Cardiac septum (tissue), 1 donor: Measurements from ENCODE around the gene KARS1. TPM values are rescaled to one million over a fixed set of nuclear protein-coding genes. Genes with fewer than 3 reads are reported as not detected.

Experiments used
- DNase-seq: peaks from one replicate; pipeline ENCODE4 v3.0.0-alpha.2; 2020; ENCODE audit warnings: low spot score
- intact Hi-C: fragments of 100-400 bp; cut with DNase I; formaldehyde crosslinking; loops from one replicate; pipeline ENCODE4 v1.14.0; 2022
- long read RNA-seq: library from polyadenylated mRNA; unstranded; transcript quantifications from one replicate; pipeline ENCODE4 v2.0.0, GENCODE V29; 2021
- total RNA-seq: library from RNA; stranded (reverse); fragmentation: NEBNext Ultra II Directional; extraction: Animal tissue kit (Norgen Biotek cat#: 25700); gene quantifications from one replicate; pipeline ENCODE4 v1.2.1, GENCODE V29; 2021
- donor health status: DM: no; HTN: no; CAD: no.

The KARS1 gene
- 89.3 TPM for total RNA-seq
- long read RNA-seq, transcript KARS-201 (14 exons, 2,005 nt), result major isoform, 91 of 156 reads
- long read RNA-seq, transcript KARS-202 (15 exons, 2,421 nt), result minor isoform, 38 of 156 reads
- long read RNA-seq, partial matches to known transcripts, result 15 of 156 reads
- long read RNA-seq, other reads (novel, unspliced or antisense), result 11 of 156 reads

DNA sequence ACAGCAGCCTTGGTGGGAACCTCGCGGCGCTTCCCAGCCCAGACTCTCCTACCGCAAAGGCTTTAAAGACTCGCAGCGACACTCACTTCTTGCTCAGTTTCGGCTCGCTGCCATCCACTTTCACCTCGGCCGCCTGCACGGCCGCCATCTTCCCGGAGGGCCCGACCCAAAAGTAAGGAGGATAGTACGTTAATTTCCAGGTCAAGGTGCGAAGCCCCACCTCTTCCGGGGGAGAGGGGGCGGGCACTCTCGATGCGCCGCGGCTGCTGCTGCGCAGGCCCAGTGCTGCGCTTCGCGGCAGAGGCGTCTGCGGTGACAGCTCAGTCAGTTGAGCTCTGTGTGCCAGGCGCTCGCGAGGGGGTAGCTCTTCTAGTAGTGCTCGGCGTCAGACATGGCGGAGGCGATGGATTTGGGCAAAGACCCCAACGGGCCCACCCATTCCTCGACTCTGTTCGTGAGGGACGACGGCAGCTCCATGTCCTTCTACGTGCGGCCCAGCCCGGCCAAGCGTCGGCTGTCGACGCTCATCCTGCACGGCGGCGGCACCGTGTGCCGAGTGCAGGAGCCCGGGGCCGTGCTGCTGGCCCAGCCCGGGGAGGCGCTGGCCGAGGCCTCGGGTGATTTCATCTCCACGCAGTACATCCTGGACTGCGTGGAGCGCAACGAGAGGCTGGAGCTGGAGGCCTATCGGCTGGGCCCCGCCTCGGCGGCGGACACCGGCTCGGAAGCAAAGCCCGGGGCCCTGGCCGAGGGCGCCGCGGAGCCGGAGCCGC lies at the start of gene KARS1, which contains the start of gene TERF2IP:
KARS1 (minus strand) TSS at position 174 of the 773 bp plus-strand sequence; CDS start at position 148, 26 bp downstream.
TERF2IP (plus strand) TSS at position 282 of the 773 bp plus-strand sequence; CDS start at position 392, 110 bp downstream.
- DNase-seq, result peak; percentile 98
- intact Hi-C loops, result loop anchor here (2.0 to 5.0 kb wide), 3 partner anchors 25 to 115 kb away; partner anchors contain the start of genes ADAT1 and TMEM231

- intact Hi-C loops, result no loop called here
Measured at GRCh38 chr16:75695708-75696107, 48.2 kb upstream of the KARS1 start.

GRCh38 chr16:75687361-75687760 lies 39.9 kb upstream of the KARS1 start:
- intact Hi-C loops, result no loop called here
- DNase-seq, result no peak

More at GRCh38 chr16:75695708-75696107, 48.2 kb upstream of the KARS1 start:
- DNase-seq, result no peak

- intact Hi-C loops, result no loop called here
- no peak for DNase-seq
Measured at GRCh38 chr16:75682308-75682707, 34.8 kb upstream of the KARS1 start.

DNA sequence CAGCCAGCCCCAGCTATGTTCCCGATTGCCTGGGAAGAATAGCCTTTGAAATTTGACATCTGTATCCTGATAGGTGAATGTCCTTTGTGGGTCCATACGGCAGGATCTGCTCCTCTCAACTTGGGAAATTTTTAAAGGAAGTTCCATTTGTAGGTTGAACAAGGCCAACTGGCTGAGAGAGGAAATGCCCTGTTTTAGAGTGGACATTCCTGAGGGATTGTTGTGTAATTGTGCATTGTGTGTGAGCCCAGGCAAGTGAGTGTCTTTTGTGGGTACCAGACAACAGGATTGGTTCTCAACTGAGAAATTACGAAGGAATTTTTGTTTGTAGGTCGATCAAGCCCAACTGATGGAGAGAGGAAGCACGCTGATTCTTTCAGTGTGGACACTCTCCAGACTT lies 31.9 kb upstream of the KARS1 start:
- intact Hi-C loops, result no loop called here
- DNase-seq, result no peak

DNA sequence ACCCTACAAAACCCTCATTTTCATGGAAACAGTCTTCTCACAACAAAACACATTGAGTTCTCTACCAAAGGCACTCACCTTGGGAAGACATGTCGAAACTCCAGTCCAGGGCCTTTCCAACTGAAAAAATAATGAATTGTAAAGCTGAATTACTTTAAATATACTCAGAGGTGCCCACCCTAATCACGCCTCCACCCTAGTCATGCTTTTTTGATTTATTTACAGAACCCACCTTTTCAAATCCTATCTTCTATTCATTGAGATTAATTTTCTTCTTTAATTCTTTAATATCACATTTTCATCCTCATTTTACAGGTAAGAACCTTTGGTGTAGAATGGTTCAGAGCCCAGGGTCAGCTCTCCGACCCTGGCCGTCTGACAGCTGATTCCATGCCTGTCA lies 29.4 kb upstream of the KARS1 start, which contains the start of gene CPHXL2:
CPHXL2 (minus strand) TSS at position 101 of the 400 bp plus-strand sequence; CDS start at position 91, 10 bp downstream.
- intact Hi-C loops, result no loop called here
- no peak for DNase-seq

DNA sequence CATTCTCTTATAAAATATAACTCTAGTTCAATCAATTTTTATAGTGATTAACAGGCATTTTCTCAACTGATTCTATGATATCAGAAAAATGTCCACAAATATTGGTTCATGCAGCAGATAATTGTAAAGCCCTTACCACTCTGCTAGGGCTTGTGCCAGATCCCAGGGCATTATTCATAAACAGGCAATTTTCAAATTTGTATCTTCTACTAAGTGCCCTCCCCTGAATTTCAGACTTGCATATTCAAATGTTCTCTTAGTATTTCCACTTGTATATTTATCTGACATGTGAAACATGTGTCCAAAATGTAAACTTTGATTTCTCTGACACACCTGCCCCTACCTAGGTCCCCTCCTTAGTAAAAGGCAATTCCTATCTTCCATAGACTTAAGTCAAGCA lies 20.0 kb upstream of the KARS1 start:
- DNase-seq, result no peak
- intact Hi-C loops, result no loop called here

- intact Hi-C loops, result no loop called here
- DNase-seq, result no peak
Measured at GRCh38 chr16:75660726-75661302, 13.3 kb upstream of the KARS1 start.

- no peak for DNase-seq
- intact Hi-C loops, result no loop called here
Measured at GRCh38 chr16:75660321-75660720, 12.9 kb upstream of the KARS1 start.

DNA sequence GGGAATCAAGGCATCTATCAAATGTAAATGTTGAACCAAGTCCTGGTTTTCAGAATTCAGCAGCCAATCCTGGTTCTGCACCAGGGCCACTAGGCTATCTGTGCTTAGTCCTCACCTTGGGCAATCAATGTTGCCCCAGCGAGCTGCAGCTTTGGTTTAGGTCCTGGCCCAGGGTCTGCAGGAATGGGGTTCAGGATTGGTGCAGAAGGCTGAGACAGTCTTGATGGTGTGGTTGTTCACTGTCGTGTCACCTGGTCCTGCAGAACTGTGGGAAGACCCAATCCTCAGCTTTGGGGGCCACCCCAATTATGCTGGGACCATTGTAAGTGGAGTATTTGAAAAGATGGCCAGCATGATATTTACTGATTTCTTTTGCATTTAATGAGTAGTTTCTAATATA lies 10.7 kb upstream of the KARS1 start:
- intact Hi-C loops, result loop anchor here (10.0 kb wide), 1 partner anchor 57 kb away; no protein-coding TSS in a partner anchor
- DNase-seq, result no peak

- no peak for DNase-seq
- intact Hi-C loops, result loop anchor here (5.0 to 10.0 kb wide), 2 partner anchors 61 to 412 kb away; no protein-coding TSS in a partner anchor
Measured at GRCh38 chr16:75653922-75654321, 6.5 kb upstream of the KARS1 start.

- intact Hi-C loops, result loop anchor here (5.0 kb wide), 2 partner anchors 91 to 114 kb away; partner anchors contain the start of gene TMEM231
- peak; percentile 91 for DNase-seq
Measured at GRCh38 chr16:75648265-75649076, 1.0 kb upstream of the KARS1 start.

GRCh38 chr16:75647112-75647491 lies 363 bp downstream of the KARS1 start:
- intact Hi-C loops, result loop anchor here (2.0 to 5.0 kb wide), 3 partner anchors 24 to 115 kb away; partner anchors contain the start of genes ADAT1 and TMEM231

GRCh38 chr16:75644240-75645012 lies 3.0 kb downstream of the KARS1 start:
- no peak for DNase-seq
- intact Hi-C loops, result loop anchor here (5.0 kb wide), 2 partner anchors 87 to 118 kb away; partner anchors contain the start of gene TMEM231

More at GRCh38 chr16:75647112-75647491, 363 bp downstream of the KARS1 start:
- no peak for DNase-seq

- intact Hi-C loops, result no loop called here
- no peak for DNase-seq
Measured at GRCh38 chr16:75640598-75640997, 6.9 kb downstream of the KARS1 start.

GRCh38 chr16:75635036-75635435 lies 12.4 kb downstream of the KARS1 start:
- intact Hi-C loops, result no loop called here

GRCh38 chr16:75632857-75633256 lies 14.6 kb downstream of the KARS1 start:
- DNase-seq, result no peak
- intact Hi-C loops, result no loop called here

More at GRCh38 chr16:75635036-75635435, 12.4 kb downstream of the KARS1 start:
- no peak for DNase-seq

- intact Hi-C loops, result no loop called here
- no peak for DNase-seq
Measured at GRCh38 chr16:75630052-75630451, 17.4 kb downstream of the KARS1 start.
